Upper lobe of left lung (tissue), 4 donors: ENCODE data around the gene APP.

ENCODE experiments used
- CTCF ChIP-seq, 6 experiments: fragments of 450-650 bp in 4 of 6; fragments of 200-600 bp in 2 of 6; sonication (generic) in 2 of 6; IDR thresholded peaks; one replicate each; pipeline ENCODE4 v1.5.1; 2016 to 2019; ENCODE audit warnings: antibody characterized with exemption in 6 of 6
- POLR2A ChIP-seq, 4 donors: fragments of 450-650 bp; IDR thresholded peaks; one replicate each; pipeline ENCODE4 v1.5.1; 2016 to 2017; ENCODE audit warnings: antibody characterized with exemption in 4 of 4, mild to moderate bottlenecking in 2 of 4

- TF ChIP-seq CTCF (IDR thresholded peaks at IDR 0.05) (no peak), POLR2A (IDR thresholded peaks at IDR 0.05) (no peak)
These were observed 49.7 kb downstream of the APP start for GRCh38 chr21:26120828-26121227.
